ENCODE data around the gene PGM5. TPM values are rescaled to one million over a fixed set of nuclear protein-coding genes. Genes with fewer than 3 reads are reported as not detected.

The PGM5 gene
- total RNA-seq, 4 donors from 2014 or later, result 153 to 289 (median 274) TPM

DNA sequence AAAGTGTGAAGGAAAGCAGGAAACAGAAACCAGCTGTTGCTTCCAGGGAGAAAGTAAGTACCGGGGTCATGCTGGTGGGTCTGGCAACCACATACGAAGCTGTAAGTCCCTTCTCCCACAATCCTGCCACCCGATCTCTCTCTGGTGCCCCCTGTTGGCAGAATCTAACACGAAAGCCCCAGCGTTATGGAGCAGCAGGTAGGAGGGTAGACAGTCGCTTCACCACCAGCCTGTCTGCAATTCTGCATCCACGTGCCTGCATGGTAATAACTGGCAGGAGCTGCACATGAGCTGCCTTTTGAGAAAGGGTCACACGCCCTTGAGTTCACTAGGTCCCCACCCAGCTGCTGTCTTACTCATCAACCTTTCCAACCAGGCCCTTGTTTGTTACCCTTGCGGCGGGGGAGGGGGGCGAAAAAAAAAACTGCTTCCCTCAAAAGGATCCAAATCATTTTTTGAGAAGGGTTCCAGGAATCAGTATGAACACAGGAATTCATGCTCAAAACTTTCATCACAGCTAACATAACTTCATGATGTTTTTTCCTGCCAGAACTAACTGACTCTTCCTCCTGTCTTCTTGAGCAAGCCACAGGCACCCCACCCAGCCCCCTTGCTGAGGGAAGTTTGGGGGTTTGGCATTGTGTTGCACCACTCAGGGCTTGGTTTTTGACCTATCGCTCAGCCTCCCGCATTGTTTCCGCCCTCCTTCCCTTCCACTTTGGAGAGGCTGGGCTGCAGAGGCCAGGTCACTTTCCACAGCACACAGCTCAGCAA lies 203.8 kb downstream of the PGM5 start:
- Histone ChIP-seq H3K4me1 (no peaks in the 10 kb centered on the region), H3K9me3 (no peaks in the 10 kb centered on the region), H3K4me3 (no peak overlapping the region), H3K27me3 (no peaks in the 10 kb centered on the region), H3K36me3 (no peaks in the 10 kb centered on the region), H3K27ac (peak overlapping the region; percentile 32 to 53)
- TF ChIP-seq, protein P1, sequence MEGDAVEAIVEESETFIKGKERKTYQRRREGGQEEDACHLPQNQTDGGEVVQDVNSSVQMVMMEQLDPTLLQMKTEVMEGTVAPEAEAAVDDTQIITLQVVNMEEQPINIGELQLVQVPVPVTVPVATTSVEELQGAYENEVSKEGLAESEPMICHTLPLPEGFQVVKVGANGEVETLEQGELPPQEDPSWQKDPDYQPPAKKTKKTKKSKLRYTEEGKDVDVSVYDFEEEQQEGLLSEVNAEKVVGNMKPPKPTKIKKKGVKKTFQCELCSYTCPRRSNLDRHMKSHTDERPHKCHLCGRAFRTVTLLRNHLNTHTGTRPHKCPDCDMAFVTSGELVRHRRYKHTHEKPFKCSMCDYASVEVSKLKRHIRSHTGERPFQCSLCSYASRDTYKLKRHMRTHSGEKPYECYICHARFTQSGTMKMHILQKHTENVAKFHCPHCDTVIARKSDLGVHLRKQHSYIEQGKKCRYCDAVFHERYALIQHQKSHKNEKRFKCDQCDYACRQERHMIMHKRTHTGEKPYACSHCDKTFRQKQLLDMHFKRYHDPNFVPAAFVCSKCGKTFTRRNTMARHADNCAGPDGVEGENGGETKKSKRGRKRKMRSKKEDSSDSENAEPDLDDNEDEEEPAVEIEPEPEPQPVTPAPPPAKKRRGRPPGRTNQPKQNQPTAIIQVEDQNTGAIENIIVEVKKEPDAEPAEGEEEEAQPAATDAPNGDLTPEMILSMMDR (IDR thresholded peaks at IDR 0.05), result peak in 2 of 4 experiments; percentile 23 to 31
- no peak for TF ChIP-seq POLR2A (IDR thresholded peaks at IDR 0.05)
- peak; percentile 40 to 62 for DNase-seq
- intact Hi-C loops (cut with DNase I; ENCODE audit: low total_unique reads), result no loop called here

DNA sequence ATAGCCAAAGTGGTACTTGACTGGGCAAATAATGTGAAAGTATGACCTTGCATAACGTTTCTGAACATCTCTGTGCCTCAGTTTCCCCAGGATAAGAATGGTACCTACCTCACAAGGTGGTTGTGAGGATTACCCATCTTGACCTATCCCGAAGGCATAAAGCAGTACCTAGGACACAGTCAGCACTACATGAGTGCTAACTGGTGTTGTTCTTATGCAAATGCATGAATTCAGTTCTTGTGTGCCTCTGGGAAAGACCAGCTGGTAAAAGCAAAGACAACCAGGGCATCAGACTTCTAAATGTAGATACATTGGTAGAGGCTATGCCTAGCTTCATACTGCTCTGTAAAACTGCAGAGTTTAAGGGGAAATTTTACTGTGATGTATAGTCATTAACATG lies 206.1 kb downstream of the PGM5 start:
- DNase-seq, result no peak
- H3K36me3 ChIP-seq, result no peaks in the 10 kb centered on the region
- no peaks in the 10 kb centered on the region for H3K4me1 ChIP-seq
- H3K27me3 ChIP-seq, result no peaks in the 10 kb centered on the region
- intact Hi-C loops (cut with DNase I; ENCODE audit: low total_unique reads), result no loop called here
- H3K9me3 ChIP-seq, result no peaks in the 10 kb centered on the region
- TF ChIP-seq, protein P1 (IDR thresholded peaks at IDR 0.05), result no peak
- no peak for TF ChIP-seq POLR2A (IDR thresholded peaks at IDR 0.05)
- no peak overlapping the region for H3K27ac ChIP-seq
- H3K4me3 ChIP-seq, result no peak overlapping the region

DNA sequence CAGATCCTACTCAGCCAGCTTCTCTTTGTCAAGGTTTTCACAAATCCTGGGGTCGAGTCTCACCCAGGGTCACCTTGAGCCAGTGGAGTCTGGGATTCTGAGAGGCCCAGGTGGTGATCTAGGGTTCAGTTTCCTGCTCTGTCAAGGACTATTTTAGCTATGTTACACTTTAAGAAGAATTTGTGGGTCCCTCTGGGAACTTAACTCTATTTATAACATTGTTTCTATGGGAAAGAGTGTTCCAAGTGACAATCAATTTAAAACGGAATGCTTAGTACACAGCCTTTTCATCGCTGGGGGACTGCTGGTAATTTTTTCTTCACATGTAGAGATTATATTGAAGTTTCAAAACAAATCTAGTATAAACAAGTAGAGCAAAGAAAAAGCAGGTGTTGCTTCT lies 211.2 kb downstream of the PGM5 start:
- H3K4me3 ChIP-seq, result no peak overlapping the region
- H3K9me3 ChIP-seq, result no peaks in the 10 kb centered on the region
- H3K36me3 ChIP-seq, result no peaks in the 10 kb centered on the region
- peak overlapping the region in 1 of 2 donors; percentile 56 for H3K27ac ChIP-seq
- no peaks in the 10 kb centered on the region for H3K4me1 ChIP-seq
- DNase-seq, result no peak
- no peak for TF ChIP-seq POLR2A (IDR thresholded peaks at IDR 0.05)
- TF ChIP-seq, protein P1 (IDR thresholded peaks at IDR 0.05), result no peak
- no peaks in the 10 kb centered on the region for H3K27me3 ChIP-seq
- intact Hi-C loops (cut with DNase I; ENCODE audit: low total_unique reads), result no loop called here

DNA sequence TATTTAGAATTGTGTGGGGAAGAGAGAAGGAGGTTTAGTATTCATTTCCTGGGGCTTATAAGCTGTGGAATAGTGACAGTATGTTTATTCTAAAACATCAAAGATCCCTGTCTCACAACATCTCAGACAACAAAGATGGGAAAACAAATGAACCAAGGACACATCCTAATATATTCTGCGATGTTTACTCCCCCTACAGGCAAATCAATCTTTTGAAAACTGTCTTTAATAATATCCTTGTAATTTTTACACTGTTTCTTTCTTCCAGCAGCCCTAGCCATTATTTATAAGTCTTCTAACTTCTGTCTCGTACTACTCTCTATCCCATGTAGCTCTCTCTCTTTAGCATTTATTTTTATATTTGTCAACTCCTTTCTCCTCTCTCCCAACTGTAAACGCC lies 217.7 kb downstream of the PGM5 start:
- Histone ChIP-seq H3K36me3 (no peaks in the 10 kb centered on the region), H3K9me3 (no peaks in the 10 kb centered on the region), H3K27ac (no peak overlapping the region), H3K4me1 (no peaks in the 10 kb centered on the region), H3K4me3 (no peak overlapping the region), H3K27me3 (no peaks in the 10 kb centered on the region)
- no peak for DNase-seq
- intact Hi-C loops (cut with DNase I; ENCODE audit: low total_unique reads), result no loop called here
- TF ChIP-seq, protein P1 (IDR thresholded peaks at IDR 0.05), result peak in 1 of 4 experiments; percentile 27
- TF ChIP-seq POLR2A (IDR thresholded peaks at IDR 0.05), result no peak

DNA sequence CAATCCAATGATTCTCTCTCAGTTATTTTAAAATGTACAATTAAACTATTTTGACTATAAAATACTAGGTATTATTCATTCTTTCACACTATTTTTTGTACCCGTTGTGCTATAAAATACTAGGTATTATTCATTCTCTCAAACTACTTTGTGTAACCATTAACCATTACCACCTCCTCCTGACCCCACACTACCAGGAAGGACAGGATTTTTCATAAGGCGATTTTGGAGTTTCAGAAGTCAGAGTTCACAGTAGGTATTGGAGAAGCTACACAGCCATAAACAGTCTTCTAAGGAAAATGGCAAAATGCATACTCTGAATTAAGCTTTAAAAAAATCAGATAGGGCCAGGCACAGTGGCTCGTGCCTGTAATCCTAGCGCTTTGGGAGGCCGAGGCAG lies 219.4 kb downstream of the PGM5 start:
- TF ChIP-seq POLR2A (IDR thresholded peaks at IDR 0.05), result no peak
- TF ChIP-seq, protein P1 (IDR thresholded peaks at IDR 0.05), result no peak

More for the DNA sequence above, 219.4 kb downstream of the PGM5 start:
- no peak overlapping the region for H3K4me3 ChIP-seq
- no peak overlapping the region for H3K27ac ChIP-seq
- H3K9me3 ChIP-seq, result no peaks in the 10 kb centered on the region
- H3K4me1 ChIP-seq, result no peaks in the 10 kb centered on the region
- intact Hi-C loops (cut with DNase I; ENCODE audit: low total_unique reads), result no loop called here
- no peaks in the 10 kb centered on the region for H3K27me3 ChIP-seq
- no peaks in the 10 kb centered on the region for H3K36me3 ChIP-seq
- DNase-seq, result no peak

Data from uterus (tissue), 4 donors.